ENCODE measurements around the gene AP2B1.
A peak's percentile ranks its signal among the peaks of the same experiment; 100 is the strongest.
"Not testable (repeated sequence)": the region's sequence is repeated elsewhere in the genome, so short reads cannot be mapped to it uniquely, and the experiment has no call there.

AP2B1 gene

DNA sequence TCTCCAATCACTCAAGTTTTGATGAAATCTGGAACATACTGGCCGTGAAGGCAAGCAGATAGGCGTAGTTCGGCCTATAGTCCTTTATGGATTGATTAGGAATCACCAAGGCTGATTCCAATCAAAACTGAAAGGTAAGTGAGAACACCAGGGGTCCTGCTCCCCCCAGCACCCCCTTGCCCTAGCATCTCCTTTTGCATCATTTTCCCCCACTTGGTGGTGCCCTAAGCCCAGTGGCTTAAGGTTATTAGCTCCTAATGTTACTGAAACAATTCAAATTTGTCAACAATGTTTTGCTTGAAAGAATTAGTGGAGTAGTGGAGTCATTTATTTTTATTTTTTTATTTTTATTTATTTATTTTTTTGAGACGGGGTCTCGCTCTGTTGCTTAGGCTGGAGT lies 31.4 kb upstream of the AP2B1 start:
- TF ChIP-seq, protein P1, sequence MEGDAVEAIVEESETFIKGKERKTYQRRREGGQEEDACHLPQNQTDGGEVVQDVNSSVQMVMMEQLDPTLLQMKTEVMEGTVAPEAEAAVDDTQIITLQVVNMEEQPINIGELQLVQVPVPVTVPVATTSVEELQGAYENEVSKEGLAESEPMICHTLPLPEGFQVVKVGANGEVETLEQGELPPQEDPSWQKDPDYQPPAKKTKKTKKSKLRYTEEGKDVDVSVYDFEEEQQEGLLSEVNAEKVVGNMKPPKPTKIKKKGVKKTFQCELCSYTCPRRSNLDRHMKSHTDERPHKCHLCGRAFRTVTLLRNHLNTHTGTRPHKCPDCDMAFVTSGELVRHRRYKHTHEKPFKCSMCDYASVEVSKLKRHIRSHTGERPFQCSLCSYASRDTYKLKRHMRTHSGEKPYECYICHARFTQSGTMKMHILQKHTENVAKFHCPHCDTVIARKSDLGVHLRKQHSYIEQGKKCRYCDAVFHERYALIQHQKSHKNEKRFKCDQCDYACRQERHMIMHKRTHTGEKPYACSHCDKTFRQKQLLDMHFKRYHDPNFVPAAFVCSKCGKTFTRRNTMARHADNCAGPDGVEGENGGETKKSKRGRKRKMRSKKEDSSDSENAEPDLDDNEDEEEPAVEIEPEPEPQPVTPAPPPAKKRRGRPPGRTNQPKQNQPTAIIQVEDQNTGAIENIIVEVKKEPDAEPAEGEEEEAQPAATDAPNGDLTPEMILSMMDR (IDR thresholded peaks at IDR 0.05; ENCODE audit: insufficient read depth, low read depth, low read length, missing control alignments): no peak
- no peak overlapping the region for H3K4me3 ChIP-seq (ENCODE audit: low read length)
- no peak for DNase-seq (ENCODE audit: low read depth)

DNA sequence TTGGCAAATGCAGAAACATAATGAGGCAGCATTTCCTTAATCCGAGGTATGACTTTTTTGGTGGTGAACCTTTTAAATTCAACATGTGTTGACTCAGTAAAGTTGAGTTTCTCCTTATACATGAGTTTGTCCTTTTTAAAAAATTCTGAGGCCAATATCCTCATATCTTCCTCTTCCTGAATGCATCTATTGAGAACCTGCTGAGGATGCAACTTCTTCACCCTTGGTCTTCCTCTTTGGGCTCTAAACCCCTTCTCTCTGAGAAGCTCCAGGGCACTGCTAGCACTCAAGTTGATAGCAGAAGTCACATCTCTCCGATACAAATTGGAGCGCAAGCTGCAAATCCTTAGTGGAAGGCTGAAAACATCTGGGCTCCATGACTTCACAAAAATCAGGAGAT lies 29.8 kb upstream of the AP2B1 start:
- no peak overlapping the region for H3K4me3 ChIP-seq (ENCODE audit: low read length)
- TF ChIP-seq, protein P1 (IDR thresholded peaks at IDR 0.05; ENCODE audit: insufficient read depth, low read depth, low read length, missing control alignments): no peak
- no peak for DNase-seq (ENCODE audit: low read depth)

DNA sequence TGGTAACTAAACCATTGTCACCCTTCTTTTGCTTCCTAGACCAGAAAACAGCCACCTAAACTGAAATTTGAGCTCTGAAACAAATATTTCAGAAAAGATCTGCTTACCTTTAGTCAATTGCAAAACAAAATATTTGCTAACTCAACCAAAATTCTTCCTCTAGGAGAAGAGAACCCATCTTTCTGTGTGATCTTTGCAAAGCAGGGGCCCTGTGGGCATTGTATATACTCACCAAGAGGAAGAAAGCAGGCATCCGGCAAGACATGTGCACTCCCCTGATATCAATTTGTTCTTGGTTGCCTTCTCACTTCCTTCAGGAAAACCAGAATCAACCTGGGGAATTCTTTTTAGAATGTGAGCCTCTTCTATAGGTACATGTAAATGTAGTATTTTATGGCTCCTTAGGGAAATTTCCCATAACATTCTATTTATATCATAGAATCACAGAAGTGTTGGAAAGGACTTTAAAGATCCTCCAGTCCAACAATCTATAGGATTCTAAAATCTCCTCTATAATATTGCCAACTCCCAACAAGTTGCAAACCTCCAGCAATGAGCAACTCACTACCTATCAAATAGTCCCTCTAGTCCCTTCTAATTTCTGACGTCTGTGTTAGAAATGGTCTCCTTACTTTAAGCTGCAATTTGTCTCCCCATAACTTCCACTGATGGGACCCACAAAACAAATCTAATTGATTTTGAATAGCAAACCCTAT lies 27.5 kb upstream of the AP2B1 start:
- no peak for DNase-seq (ENCODE audit: low read depth)
- H3K4me3 ChIP-seq (ENCODE audit: low read length): no peak overlapping the region
- TF ChIP-seq, protein P1 (IDR thresholded peaks at IDR 0.05; ENCODE audit: insufficient read depth, low read depth, low read length, missing control alignments): no peak

DNA sequence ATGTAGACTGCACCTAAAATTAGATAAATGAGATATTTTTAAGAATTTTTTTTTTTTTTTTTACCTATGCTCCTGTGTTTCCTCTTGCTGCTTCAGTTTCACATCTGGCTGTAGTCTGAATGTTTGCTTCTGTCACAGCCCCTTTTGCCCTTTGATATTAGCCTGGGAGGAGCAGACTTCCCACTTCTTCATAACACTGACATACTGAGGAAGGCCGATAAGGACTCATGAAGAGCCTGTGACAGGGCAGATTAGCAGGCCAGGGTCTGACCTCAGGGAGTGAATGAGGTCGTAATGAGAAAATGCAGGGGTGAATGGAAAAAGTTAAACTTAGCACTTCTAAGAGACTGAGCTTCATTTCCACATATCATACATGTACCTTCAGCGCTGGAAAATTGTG lies 26.4 kb upstream of the AP2B1 start, which contains the start of gene SLFN14:
Gene SLFN14 (minus strand): TSS at position 117 of the 400 bp plus-strand sequence. CDS start 2,757 bp downstream, outside the sequence.
- no peak for DNase-seq (ENCODE audit: low read depth)
- TF ChIP-seq, protein P1 (IDR thresholded peaks at IDR 0.05; ENCODE audit: insufficient read depth, low read depth, low read length, missing control alignments): no peak
- no peak within 1 kb of the TSS for H3K4me3 ChIP-seq (ENCODE audit: low read length)

DNA sequence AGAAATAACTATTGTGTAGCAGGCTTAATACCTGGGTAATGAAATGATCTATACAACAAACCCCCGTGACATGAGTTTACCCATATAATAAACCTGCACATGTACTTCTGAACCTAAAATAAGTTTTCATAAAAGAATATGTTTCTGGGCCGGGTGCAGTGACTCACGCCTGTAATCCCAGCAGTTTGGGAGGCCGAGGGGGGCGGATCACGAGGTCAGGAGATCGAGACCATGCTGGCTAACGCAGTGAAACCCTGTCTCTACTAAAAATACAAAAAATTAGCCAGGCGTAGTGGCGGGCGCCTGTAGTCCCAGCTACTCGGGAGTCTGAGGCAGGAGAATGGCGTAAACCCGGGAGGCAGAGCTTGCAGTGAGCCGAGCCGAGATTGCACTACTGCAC lies 23.9 kb upstream of the AP2B1 start:
- DNase-seq (ENCODE audit: low read depth); H3K4me3 ChIP-seq (ENCODE audit: low read length): not testable (repeated sequence)

DNA sequence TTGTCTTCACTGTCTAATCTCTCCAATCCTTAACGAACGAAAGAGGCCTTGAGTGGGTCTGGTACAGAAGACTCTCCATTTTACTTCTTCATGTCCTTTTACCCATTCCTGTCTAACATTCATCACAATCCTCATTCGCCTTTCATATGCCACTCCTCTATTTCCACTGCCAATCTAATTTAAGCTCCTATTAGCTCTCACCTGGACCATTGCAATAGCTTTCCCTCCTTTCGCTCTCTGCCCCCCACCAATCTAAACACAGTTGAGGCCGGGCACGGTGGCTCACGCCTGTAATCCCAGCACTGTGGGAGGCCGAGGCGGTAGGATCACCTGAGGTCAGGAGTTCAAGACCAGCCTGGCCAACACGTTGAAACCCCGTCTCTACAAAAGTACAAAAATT lies 20.2 kb upstream of the AP2B1 start:
- TF ChIP-seq, protein P1 (IDR thresholded peaks at IDR 0.05; ENCODE audit: insufficient read depth, low read depth, low read length, missing control alignments): no peak
- H3K4me3 ChIP-seq (ENCODE audit: low read length): no peak overlapping the region
- no peak for DNase-seq (ENCODE audit: low read depth)

DNA sequence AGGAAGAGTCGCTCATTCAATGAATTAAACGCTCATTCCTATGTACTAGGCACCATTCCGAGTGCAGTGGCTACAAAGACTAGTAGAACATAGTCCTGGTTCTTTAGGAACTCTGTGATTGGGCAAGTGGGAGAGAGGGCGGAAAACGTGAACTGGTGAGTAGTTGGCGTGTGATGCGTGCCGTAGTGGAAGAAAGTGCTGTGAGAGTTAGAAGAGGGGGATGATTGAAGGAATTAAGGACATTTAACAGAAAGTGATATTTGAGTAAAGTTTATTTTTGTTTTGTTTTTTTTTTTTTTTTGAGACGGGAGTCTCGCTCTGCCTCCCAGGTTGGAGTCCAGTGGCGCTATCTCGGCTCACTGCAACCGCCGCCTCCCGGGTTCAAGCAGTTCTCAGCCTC lies 18.6 kb upstream of the AP2B1 start:
- TF ChIP-seq, protein P1 (IDR thresholded peaks at IDR 0.05; ENCODE audit: insufficient read depth, low read depth, low read length, missing control alignments): no peak
- peak overlapping the region; percentile 92 for H3K4me3 ChIP-seq (ENCODE audit: low read length)
- peak; percentile 74 for DNase-seq (ENCODE audit: low read depth)
